Esophagus squamous epithelium (tissue), 5 donors: ENCODE measurements around the gene LARGE1. TPM values are rescaled to one million over a fixed set of nuclear protein-coding genes. Genes with fewer than 3 reads are reported as not detected.
A peak's percentile ranks its signal among the peaks of the same experiment; 100 is the strongest.

Experiments
- DNase-seq: peaks from one replicate; lab custom pipeline; 2025; lab: John Stamatoyannopoulos, UW
- H3K27ac ChIP-seq, 4 donors: fragments of 200-600 bp; sonication (generic); one replicate each; pipeline ENCODE4 v1.5.1; 2016 to 2019; ENCODE audit warnings: mild to moderate bottlenecking in 1 of 4
- H3K27me3 ChIP-seq, 4 donors: fragments of 200-600 bp; sonication (generic); 1 replicate in 3 of 4; 2 replicates in 1 of 4; pipeline versions ENCODE4 v1.5.1 to v1.6.0; 2017 to 2021; ENCODE audit warnings: antibody characterized with exemption in 1 of 4
- H3K36me3 ChIP-seq, 3 donors: fragments of 200-600 bp; sonication (generic); one replicate each; pipeline ENCODE4 v1.5.1; 2016 to 2019
- H3K4me1 ChIP-seq, 3 donors: fragments of 200-600 bp; sonication (generic); one replicate each; pipeline ENCODE4 v1.5.1; 2017 to 2019
- H3K4me3 ChIP-seq, 4 donors: fragments of 200-600 bp; sonication (generic); 1 replicate in 3 of 4; 2 replicates in 1 of 4; pipeline ENCODE4 v1.5.1; 2016 to 2019; ENCODE audit warnings: mild to moderate bottlenecking in 2 of 4, moderate library complexity in 1 of 4
- H3K9me3 ChIP-seq, 3 donors: fragments of 200-600 bp; sonication (generic); one replicate each; pipeline ENCODE4 v1.5.1; 2016 to 2019
- CTCF ChIP-seq, 6 experiments: fragments of 450-650 bp in 4 of 6; fragments of 200-600 bp in 2 of 6; sonication (generic) in 2 of 6; IDR thresholded peaks; one replicate each; pipeline ENCODE4 v1.5.1; 2016 to 2019; ENCODE audit warnings: antibody characterized with exemption in 6 of 6, mild to moderate bottlenecking in 4 of 6, moderate library complexity in 4 of 6
- POLR2A ChIP-seq, 4 donors: fragments of 450-650 bp; IDR thresholded peaks; one replicate each; pipeline ENCODE4 v1.6.1; 2017; ENCODE audit warnings: antibody characterized with exemption in 4 of 4, mild to moderate bottlenecking in 4 of 4, moderate library complexity in 3 of 4
- WGBS, 2 donors: methylation state at CpG; one replicate each; pipeline ENCODE4 v1.1.5; 2018; 5-methylcytosine and 5-hydroxymethylcytosine counted together
- intact Hi-C: fragments of 100-400 bp; cut with DNase I; formaldehyde crosslinking; loops from one replicate; pipeline ENCODE4 v1.15.0; 2022
- total RNA-seq, 4 donors: library from RNA; depleted of rRNA; stranded (reverse); fragments of >200 nt; gene quantifications; one replicate each; pipeline ENCODE4 v1.1.0, GENCODE V29; 2016
- donor health status: DM: yes; HTN: yes; CAD: no.

The LARGE1 gene
- total RNA-seq, 4 donors from 2014 or later: 5.2 to 15.1 (median 6.6) TPM

- 59 to 77% methylated on average over 6 to 9 of the region's 10 CpGs for WGBS, 2 donors
- H3K4me1 ChIP-seq: peaks cover 3 to 55% (median 20%) of the 10 kb centered on the region in 3 donors
- no peaks in the 10 kb centered on the region for H3K9me3 ChIP-seq
Observed at GRCh38 chr22:33918676-33919365, 1.5 kb downstream of the LARGE1 start.

DNA sequence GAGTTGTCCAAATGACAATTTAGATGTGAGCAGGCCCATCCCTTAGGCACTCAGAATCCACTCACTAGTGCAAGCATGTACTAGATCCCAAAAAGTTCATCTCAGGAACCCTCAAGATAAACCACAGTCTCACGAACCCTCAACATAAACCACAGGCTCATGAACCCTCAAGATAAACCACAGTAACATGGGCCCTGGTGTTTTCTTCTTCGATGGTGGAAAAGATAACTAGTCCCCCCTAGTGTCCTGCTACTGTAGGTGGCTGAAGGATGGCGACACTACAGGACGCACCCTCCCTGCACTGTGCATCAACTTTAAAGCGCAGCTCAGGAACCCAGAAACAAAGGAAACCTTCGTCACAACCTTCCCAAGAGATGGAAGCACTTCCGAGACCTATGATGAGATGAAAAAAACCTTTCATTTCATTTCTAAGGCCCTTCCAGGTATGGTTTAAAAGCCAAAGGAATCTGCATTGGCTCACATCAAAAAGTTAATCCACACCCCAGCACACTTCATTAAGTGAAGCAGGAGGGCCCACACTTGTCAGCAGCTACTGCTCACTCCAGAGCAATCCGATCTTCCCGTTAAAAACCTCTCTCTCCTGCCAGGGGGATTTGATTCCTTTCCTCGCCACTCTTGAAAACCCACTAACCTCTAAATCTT is 2.4 kb downstream of the LARGE1 start:
- no peak for DNase-seq
- Histone ChIP-seq H3K36me3 (no peaks in the 10 kb centered on the region), H3K4me3 (peak overlapping the region in 1 of 4 donors; percentile 73), H3K9me3 (no peaks in the 10 kb centered on the region), H3K27me3 (peaks cover 0 to 34% (median 0%) of the 10 kb centered on the region in 4 donors), H3K27ac (no peak overlapping the region), H3K4me1 (peaks cover 3 to 46% (median 12%) of the 10 kb centered on the region in 3 donors)
- intact Hi-C loops: no loop called here
- TF ChIP-seq CTCF (IDR thresholded peaks at IDR 0.05) (peak in 1 of 6 experiments; percentile 21), POLR2A (IDR thresholded peaks at IDR 0.05) (no peak)
- WGBS, 2 donors: 53 to 63% methylated on average over 10 of the region's 10 CpGs

More at GRCh38 chr22:33918676-33919365, 1.5 kb downstream of the LARGE1 start:
- Histone ChIP-seq H3K27ac (peak overlapping the region in 1 of 4 donors; percentile 90), H3K36me3 (no peaks in the 10 kb centered on the region), H3K4me3 (peak overlapping the region; percentile 49 to 81 (median 71)), H3K27me3 (peaks cover 0 to 41% (median 0%) of the 10 kb centered on the region in 4 donors)
- DNase-seq: no peak
- intact Hi-C loops: no loop called here
- TF ChIP-seq POLR2A (IDR thresholded peaks at IDR 0.05): no peak
- TF ChIP-seq CTCF (IDR thresholded peaks at IDR 0.05): no peak

- H3K27me3 ChIP-seq: peaks cover 0 to 16% (median 0%) of the 10 kb centered on the region in 4 donors
- no peaks in the 10 kb centered on the region for H3K36me3 ChIP-seq
- no peak overlapping the region for H3K4me3 ChIP-seq
- H3K27ac ChIP-seq: no peak overlapping the region
- 86 to 88% methylated on average over 1 of the region's 1 CpG for WGBS, 2 donors
- H3K4me1 ChIP-seq: peaks cover 0 to 30% (median 5%) of the 10 kb centered on the region in 3 donors
- intact Hi-C loops: no loop called here
- TF ChIP-seq CTCF (IDR thresholded peaks at IDR 0.05) (no peak), POLR2A (IDR thresholded peaks at IDR 0.05) (no peak)
- H3K9me3 ChIP-seq: no peaks in the 10 kb centered on the region
- DNase-seq: no peak
Observed at GRCh38 chr22:33914699-33915098, 5.6 kb downstream of the LARGE1 start.

GRCh38 chr22:33914131-33914530 is 6.1 kb downstream of the LARGE1 start:
- no peaks in the 10 kb centered on the region for H3K36me3 ChIP-seq
- no peaks in the 10 kb centered on the region for H3K9me3 ChIP-seq
- intact Hi-C loops: no loop called here
- H3K4me3 ChIP-seq: no peak overlapping the region
- no peak overlapping the region for H3K27ac ChIP-seq
- no peak for TF ChIP-seq CTCF (IDR thresholded peaks at IDR 0.05)
- no peak for TF ChIP-seq POLR2A (IDR thresholded peaks at IDR 0.05)
- WGBS, 2 donors: 75 to 84% methylated on average over 2 of the region's 2 CpGs
- peaks cover 0 to 28% (median 5%) of the 10 kb centered on the region in 3 donors for H3K4me1 ChIP-seq
- no peak for DNase-seq
- H3K27me3 ChIP-seq: peaks cover 0 to 10% (median 0%) of the 10 kb centered on the region in 4 donors

GRCh38 chr22:33913188-33913587 is 7.1 kb downstream of the LARGE1 start:
- H3K9me3 ChIP-seq: no peaks in the 10 kb centered on the region
- H3K4me3 ChIP-seq: no peak overlapping the region
- H3K4me1 ChIP-seq: peaks cover 0 to 25% (median 5%) of the 10 kb centered on the region in 3 donors
- 83 to 90% methylated on average over 4 of the region's 4 CpGs for WGBS, 2 donors
- H3K27ac ChIP-seq: no peak overlapping the region
- no peaks in the 10 kb centered on the region for H3K36me3 ChIP-seq
- intact Hi-C loops: no loop called here
- DNase-seq: no peak
- TF ChIP-seq POLR2A (IDR thresholded peaks at IDR 0.05) (no peak), CTCF (IDR thresholded peaks at IDR 0.05) (no peak)
- H3K27me3 ChIP-seq: peaks cover 0 to under 1% (median 0%) of the 10 kb centered on the region in 4 donors
